Activated naive CD4-positive, alpha-beta T cell (primary cell): ENCODE results near the gene PPIP5K2.

Experiments
- DNase-seq, 4 experiments: peaks; one replicate each; lab custom pipeline; 2025; lab: John Stamatoyannopoulos, UW

The PPIP5K2 gene

GRCh38 chr5:103247118-103247517, 127.0 kb downstream of the PPIP5K2 start:
- no peak for DNase-seq

DNA sequence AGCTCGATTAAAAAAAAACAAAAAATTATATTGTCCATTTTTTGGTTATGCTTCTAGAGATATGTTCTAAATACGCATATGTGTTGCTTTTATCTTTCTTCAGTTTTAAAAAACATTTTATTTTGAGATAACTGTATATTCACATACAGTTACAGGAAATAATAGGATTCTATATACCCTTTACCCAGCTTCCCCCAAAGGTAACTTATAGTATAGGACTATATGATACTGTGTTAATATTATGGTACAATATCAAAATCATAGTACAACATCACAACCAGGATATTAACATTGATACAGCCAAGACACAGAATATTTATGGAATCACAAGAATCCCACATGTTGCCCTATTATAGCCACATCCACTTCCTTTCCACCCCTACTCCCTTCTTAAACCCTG, 129.0 kb downstream of the PPIP5K2 start:
- DNase-seq: no peak

DNA sequence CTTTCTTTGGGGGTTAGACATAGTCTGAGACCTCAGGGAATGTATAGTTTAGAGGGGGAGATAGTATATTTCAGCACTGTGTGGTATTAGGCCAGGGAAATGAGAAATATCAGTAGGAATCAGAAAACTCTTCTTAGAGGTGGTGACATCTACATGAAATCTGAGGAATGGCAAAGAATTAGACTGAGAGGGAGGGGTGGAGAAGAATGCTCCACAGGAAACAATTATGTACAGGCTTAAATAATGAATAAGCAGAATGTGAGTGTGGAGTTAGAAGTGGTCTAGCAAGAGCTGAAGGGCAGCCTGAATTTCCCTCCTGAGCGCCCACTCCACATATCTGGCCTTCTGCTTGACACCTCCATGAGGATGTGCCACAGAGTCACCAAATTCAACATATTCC, 134.8 kb downstream of the PPIP5K2 start:
- no peak for DNase-seq

DNA sequence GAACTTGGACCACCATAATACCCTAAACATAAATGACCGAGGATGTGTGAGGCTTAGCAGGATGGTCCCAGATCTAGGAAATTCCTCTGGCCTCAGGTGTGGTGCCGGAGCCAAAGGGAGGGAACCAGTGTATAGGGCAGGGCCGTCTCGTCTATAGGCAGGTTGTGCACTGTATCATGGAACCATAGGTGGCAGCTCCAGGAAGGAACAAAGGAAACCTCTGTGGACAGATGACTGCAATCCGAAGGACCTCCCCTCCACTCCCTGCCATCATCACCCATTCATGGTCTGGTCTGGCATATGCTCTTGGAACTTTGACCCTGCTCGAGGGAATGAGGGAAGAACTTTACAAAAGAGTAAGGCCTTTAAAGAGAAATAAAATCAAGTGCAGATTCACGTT, 135.6 kb downstream of the PPIP5K2 start:
- no peak for DNase-seq

GRCh38 chr5:103256178-103256577, 136.1 kb downstream of the PPIP5K2 start:
- DNase-seq: no peak

- peak; percentile 50 to 93 (median 76) for DNase-seq
Measured at GRCh38 chr5:103258368-103258956, 138.4 kb downstream of the PPIP5K2 start, which contains the start of gene MACIR. TSS of gene MACIR (plus strand) at chr5:103258763. CDS start at chr5:103275920, 17,157 bp downstream.

GRCh38 chr5:103258957-103259704, 139.0 kb downstream of the PPIP5K2 start:
- DNase-seq: peak; percentile 17 to 60 (median 32)

DNA sequence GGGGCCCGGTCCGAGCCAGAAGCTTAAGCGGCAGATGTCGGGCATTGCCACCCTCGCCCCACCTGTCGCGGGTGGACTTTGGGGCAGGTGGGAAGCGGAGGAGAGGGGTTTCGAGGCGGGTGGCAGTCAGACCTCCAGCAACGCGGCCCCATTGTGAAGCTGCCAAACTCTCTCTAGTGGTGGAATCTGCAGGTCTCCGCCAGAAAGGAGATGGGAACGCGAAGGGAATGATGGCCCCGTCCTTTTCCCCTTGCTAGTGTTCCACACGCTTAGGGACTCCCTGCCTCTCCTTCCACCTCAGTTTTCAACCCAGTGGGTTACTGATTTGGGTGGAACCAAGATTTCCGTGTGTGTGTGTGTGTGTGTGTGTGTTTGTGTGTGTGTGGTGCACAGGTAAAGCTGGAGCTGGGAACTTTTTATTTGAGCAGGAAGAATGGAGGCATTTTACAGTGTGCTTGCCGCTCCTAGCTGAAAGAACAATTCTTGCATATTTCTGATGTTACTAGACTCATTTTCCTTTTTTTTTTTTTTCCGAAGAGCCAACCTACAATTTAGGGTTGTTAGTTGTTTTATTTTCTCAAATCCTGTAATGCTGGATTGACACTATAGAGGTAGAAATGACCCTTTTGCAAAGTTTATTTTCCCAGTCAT, 139.7 kb downstream of the PPIP5K2 start:
- DNase-seq: peak in 1 of 4 experiments; percentile 4

- DNase-seq: no peak
Measured at GRCh38 chr5:103260951-103261350, 140.8 kb downstream of the PPIP5K2 start.
